NT2/D1 (cell line): ENCODE measurements around the gene SMNDC1.

Experiments used
- SUZ12 ChIP-seq: IDR thresholded peaks from 2 replicates; pipeline ENCODE4 v1.6.1; 2011; ENCODE audit not compliant: insufficient read length, insufficient read depth; ENCODE audit errors: extremely low read depth
- YY1 ChIP-seq: IDR thresholded peaks from 2 replicates; pipeline ENCODE4 v1.6.1; 2011; ENCODE audit not compliant: insufficient read length, insufficient read depth

DNA sequence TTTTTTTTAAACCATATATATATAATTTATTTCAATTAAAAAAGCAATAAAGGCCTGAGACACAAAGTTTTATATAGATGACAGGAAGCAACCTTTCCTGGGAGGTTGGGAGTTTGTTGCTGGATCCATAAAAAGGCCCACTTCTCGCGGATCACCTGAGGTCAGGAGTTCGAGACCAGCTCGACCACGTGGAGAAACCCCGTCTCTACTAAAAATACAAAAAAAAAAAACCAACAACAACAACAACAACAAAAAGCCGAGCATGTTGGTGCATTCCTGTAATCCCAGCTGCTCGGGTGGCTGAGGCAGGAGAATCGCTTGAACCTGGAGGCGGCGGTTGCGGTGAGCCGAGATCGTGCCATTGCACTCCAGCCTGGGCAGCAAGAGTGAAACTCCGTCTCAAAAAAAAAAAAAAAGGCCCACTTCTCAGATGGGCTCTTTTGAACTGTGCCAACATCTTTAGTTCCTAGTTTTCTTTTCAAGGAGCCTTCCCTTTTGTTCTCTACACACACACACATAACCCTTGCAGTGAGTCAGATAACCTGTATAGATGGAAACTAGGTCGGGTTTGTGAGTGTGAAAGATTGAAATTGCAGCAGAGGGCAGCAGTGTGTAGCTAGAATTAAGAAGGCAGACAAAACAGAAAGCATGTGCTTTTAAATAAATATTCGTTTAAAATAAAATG is 1.2 kb upstream of the SMNDC1 start:
- no peak for TF ChIP-seq YY1
- TF ChIP-seq SUZ12, result no peak
